Measurements from ENCODE around the gene ANGPTL3.

Gene ANGPTL3

DNA sequence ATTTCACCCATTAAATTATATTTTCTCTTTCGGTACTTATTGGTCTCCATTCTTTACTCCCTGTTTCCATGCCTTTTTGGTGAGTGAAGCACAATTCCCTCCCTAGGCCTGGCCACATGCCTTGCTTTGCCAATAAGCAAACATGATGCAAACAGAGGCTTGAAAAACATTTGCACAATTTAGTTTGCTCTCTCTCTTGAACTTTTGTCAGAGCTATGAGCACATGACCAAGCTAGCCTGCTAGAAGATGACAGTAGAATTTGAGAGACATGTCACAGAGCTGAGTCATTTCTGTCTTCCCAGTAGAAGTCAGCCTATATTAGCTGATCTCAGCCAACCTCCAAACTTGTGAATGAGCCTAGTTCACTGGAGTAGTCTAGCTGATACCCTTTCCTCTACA lies 24.6 kb downstream of the ANGPTL3 start:
- H3K4me1 ChIP-seq (ENCODE audit: control insufficient read depth, insufficient read depth, low read length, poor library complexity, severe bottlenecking), result peaks cover 8% of the 10 kb centered on the region
- H3K9me3 ChIP-seq (ENCODE audit: control insufficient read depth, low read length), result no peaks in the 10 kb centered on the region
- H3K27ac ChIP-seq (ENCODE audit: low read depth, low read length, severe bottlenecking), result peak overlapping the region; percentile 70
- no peak overlapping the region for H3K4me3 ChIP-seq (ENCODE audit: extremely low read depth, insufficient read depth, low read length, poor library complexity, severe bottlenecking)
- WGBS, 2 experiments (ENCODE audit: insufficient coverage in 2 of 2), result 100% methylated on average over 1 of the region's 1 CpG
- peaks cover 17% of the 10 kb centered on the region for H3K36me3 ChIP-seq (ENCODE audit: control insufficient read depth, insufficient read depth, low read length)

DNA sequence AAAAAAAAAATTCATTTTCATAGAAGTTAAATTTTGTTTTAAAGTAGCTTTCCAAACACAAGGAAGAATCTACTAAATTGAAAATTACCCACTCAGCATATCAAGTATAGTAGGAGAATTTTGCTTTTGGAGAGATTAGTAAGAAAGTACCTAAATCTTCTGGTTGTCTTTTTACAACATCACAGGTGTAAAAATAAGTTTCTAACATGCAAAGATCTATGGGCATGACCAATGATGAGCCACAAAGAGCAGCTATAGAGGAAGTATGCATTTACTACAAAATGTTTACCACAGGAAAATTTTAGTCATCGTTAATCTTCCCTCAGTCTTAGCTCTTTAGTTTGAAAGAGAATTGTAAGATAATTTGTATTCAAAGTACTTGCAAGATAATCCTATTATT lies 28.1 kb downstream of the ANGPTL3 start:
- no peak overlapping the region for H3K4me3 ChIP-seq (ENCODE audit: extremely low read depth, insufficient read depth, low read length, poor library complexity, severe bottlenecking)
- H3K9me3 ChIP-seq (ENCODE audit: control insufficient read depth, low read length), result no peaks in the 10 kb centered on the region
- no peak overlapping the region for H3K27ac ChIP-seq (ENCODE audit: low read depth, low read length, severe bottlenecking)
- H3K36me3 ChIP-seq (ENCODE audit: control insufficient read depth, insufficient read depth, low read length), result peaks cover 17% of the 10 kb centered on the region
- no CpG with 5 or more reads among the region's 1 CpG for WGBS, 2 experiments (ENCODE audit: insufficient coverage in 2 of 2)
- peaks cover 8% of the 10 kb centered on the region for H3K4me1 ChIP-seq (ENCODE audit: control insufficient read depth, insufficient read depth, low read length, poor library complexity, severe bottlenecking)

DNA sequence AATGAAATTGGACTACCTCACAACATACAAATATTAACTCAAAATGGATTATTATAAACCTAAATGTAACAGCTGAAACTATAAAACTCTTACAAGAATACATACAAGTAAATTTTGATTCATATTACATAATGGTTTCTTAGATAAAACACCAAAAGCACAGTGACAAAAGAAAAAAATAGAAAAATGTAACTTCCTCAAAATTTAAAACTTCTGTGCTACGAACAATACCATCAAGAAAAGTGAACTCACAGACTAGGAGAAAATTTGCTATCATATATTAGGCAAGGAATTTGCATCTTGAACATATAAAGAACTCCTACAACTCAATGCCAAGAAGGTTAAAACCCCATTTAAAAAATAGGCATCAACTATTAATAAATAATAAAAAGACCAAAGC lies 31.2 kb downstream of the ANGPTL3 start:
- Histone ChIP-seq H3K27ac (ENCODE audit: low read depth, low read length, severe bottlenecking) (no peak overlapping the region), H3K36me3 (ENCODE audit: control insufficient read depth, insufficient read depth, low read length) (peaks cover 37% of the 10 kb centered on the region), H3K4me1 (ENCODE audit: control insufficient read depth, insufficient read depth, low read length, poor library complexity, severe bottlenecking) (peaks cover 4% of the 10 kb centered on the region), H3K9me3 (ENCODE audit: control insufficient read depth, low read length) (no peaks in the 10 kb centered on the region), H3K4me3 (ENCODE audit: extremely low read depth, insufficient read depth, low read length, poor library complexity, severe bottlenecking) (no peak overlapping the region)
- no CpG with 5 or more reads among the region's 1 CpG for WGBS, 2 experiments (ENCODE audit: insufficient coverage in 2 of 2)

DNA sequence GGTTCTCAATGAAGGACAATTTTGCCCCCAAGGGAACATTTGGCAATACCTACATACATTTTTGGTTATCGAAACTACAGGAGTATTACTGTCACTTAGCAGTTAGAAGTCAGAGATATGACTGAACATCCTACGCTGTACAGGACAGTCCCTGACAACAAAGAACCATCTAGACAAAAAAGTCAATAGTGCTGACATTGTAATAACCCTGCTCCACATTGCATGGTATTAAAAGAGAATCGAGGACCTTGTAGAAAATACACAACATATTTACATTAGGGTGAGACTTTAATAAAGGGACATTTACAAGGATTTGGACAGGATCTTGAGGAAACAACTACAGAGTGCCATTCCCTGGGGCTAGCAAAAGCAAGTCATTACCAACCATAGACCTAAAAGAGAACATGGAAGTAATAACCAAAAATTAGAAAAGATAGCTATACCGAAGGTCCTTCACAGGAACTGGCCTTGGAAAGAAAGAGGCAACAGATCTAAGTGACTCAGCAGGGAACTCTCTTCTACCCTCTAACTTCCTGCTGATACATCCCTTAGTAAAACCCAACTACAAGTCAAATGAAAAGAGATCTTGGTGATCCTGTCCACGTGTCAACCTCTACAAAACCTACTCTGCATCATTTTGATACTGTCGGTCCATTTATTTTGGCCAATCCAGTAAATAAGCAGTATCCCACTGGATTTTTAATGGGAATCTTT lies 40.2 kb downstream of the ANGPTL3 start:
- WGBS, 2 experiments (ENCODE audit: insufficient coverage in 2 of 2), result 92 to 93% methylated on average over 2 to 4 of the region's 6 CpGs
- Histone ChIP-seq H3K4me1 (ENCODE audit: control insufficient read depth, insufficient read depth, low read length, poor library complexity, severe bottlenecking) (no peaks in the 10 kb centered on the region), H3K27ac (ENCODE audit: low read depth, low read length, severe bottlenecking) (no peak overlapping the region), H3K36me3 (ENCODE audit: control insufficient read depth, insufficient read depth, low read length) (peaks cover 57% of the 10 kb centered on the region), H3K9me3 (ENCODE audit: control insufficient read depth, low read length) (no peaks in the 10 kb centered on the region), H3K4me3 (ENCODE audit: extremely low read depth, insufficient read depth, low read length, poor library complexity, severe bottlenecking) (no peak overlapping the region)

DNA sequence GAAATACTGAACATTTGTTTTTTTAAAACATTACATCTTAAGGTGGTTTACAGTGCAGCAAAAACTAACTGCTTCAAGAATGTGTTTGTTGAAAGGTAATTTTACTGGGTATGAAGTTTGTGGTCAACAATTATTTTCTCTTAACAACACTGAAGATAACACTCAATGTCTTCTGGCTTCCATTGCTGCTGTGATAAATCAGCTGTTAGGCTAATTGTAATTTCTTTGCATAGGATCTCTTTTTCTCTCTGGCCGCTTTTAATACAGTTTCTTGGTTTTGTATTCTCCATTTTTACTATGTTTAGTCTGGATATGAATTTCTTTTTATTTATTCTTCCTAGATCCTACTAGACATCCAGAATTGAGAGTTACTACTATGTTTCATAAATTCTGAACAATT lies 46.0 kb downstream of the ANGPTL3 start:
- H3K4me3 ChIP-seq (ENCODE audit: extremely low read depth, insufficient read depth, low read length, poor library complexity, severe bottlenecking), result no peak overlapping the region
- no peaks in the 10 kb centered on the region for H3K9me3 ChIP-seq (ENCODE audit: control insufficient read depth, low read length)
- H3K36me3 ChIP-seq (ENCODE audit: control insufficient read depth, insufficient read depth, low read length), result peaks cover 59% of the 10 kb centered on the region
- H3K4me1 ChIP-seq (ENCODE audit: control insufficient read depth, insufficient read depth, low read length, poor library complexity, severe bottlenecking), result no peaks in the 10 kb centered on the region
- H3K27ac ChIP-seq (ENCODE audit: low read depth, low read length, severe bottlenecking), result no peak overlapping the region
- no CpG with 5 or more reads among the region's 1 CpG for WGBS, 2 experiments (ENCODE audit: insufficient coverage in 2 of 2)

DNA sequence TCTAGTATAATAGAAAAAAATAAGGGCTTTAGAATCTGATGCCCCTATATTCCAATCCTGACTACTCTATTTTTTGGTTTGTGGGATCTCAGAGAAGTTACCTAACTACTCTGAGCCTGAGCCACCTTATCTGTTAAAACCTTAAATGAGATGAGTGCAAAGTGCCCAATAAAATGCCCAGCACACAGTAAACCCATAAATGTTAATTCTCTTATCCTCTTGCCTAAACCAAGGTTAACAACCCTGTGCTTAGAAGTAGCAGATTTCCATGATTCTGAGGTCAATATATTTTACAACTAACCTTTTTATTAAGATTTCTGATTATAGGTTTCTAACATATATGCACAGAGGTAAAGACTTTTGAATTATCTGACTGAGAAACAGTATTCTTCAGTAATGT lies 55.1 kb downstream of the ANGPTL3 start:
- Histone ChIP-seq H3K4me1 (ENCODE audit: control insufficient read depth, insufficient read depth, low read length, poor library complexity, severe bottlenecking) (no peaks in the 10 kb centered on the region), H3K4me3 (ENCODE audit: extremely low read depth, insufficient read depth, low read length, poor library complexity, severe bottlenecking) (no peak overlapping the region)

DNA sequence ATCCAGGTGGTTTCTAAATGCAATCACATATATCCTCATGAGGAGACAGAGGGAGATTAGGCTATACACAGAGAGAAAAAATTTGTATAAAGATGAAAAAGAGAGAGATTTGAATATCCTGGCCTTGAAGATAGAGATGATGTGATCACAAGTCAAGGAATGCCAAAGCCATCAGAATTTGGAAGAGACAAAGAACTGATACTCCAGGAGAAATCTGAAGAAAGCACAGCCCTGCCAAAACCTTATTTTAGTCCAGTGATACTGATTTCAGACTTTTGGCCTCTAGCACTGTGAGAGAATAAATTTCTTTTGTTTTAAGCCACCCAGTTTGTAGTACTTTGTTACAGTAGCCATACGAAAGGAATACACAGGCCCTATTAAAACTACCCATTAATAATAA lies 57.4 kb downstream of the ANGPTL3 start:
- H3K4me1 ChIP-seq (ENCODE audit: control insufficient read depth, insufficient read depth, low read length, poor library complexity, severe bottlenecking), result no peaks in the 10 kb centered on the region
- no peak overlapping the region for H3K4me3 ChIP-seq (ENCODE audit: extremely low read depth, insufficient read depth, low read length, poor library complexity, severe bottlenecking)
- H3K9me3 ChIP-seq (ENCODE audit: control insufficient read depth, low read length), result no peaks in the 10 kb centered on the region
- no peak overlapping the region for H3K27ac ChIP-seq (ENCODE audit: low read depth, low read length, severe bottlenecking)
- peaks cover 13% of the 10 kb centered on the region for H3K36me3 ChIP-seq (ENCODE audit: control insufficient read depth, insufficient read depth, low read length)
- WGBS, 2 experiments (ENCODE audit: insufficient coverage in 2 of 2), result no CpG with 5 or more reads among the region's 1 CpG

More for the DNA sequence above, 55.1 kb downstream of the ANGPTL3 start:
- Histone ChIP-seq H3K36me3 (ENCODE audit: control insufficient read depth, insufficient read depth, low read length) (peaks cover 13% of the 10 kb centered on the region), H3K27ac (ENCODE audit: low read depth, low read length, severe bottlenecking) (no peak overlapping the region), H3K9me3 (ENCODE audit: control insufficient read depth, low read length) (no peaks in the 10 kb centered on the region)

All from mesodermal cell (in vitro differentiated cells).